C4-2B (cell line): ENCODE measurements around the gene MORC4.

Experiments
- ZFX ChIP-seq: fragments of 450-650 bp; IDR thresholded peaks from 2 replicates; pipeline ENCODE4 v1.6.1; 2017
- TF ChIP-seq, protein P1 (sequence below): fragments of 450-650 bp; conservative IDR thresholded peaks from 2 replicates; pipeline ENCODE4 v1.5.1; 2017; ENCODE audit warnings: mild to moderate bottlenecking

- TF ChIP-seq, protein P1, sequence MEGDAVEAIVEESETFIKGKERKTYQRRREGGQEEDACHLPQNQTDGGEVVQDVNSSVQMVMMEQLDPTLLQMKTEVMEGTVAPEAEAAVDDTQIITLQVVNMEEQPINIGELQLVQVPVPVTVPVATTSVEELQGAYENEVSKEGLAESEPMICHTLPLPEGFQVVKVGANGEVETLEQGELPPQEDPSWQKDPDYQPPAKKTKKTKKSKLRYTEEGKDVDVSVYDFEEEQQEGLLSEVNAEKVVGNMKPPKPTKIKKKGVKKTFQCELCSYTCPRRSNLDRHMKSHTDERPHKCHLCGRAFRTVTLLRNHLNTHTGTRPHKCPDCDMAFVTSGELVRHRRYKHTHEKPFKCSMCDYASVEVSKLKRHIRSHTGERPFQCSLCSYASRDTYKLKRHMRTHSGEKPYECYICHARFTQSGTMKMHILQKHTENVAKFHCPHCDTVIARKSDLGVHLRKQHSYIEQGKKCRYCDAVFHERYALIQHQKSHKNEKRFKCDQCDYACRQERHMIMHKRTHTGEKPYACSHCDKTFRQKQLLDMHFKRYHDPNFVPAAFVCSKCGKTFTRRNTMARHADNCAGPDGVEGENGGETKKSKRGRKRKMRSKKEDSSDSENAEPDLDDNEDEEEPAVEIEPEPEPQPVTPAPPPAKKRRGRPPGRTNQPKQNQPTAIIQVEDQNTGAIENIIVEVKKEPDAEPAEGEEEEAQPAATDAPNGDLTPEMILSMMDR, result no peak
- TF ChIP-seq ZFX, result no peak
Observed at GRCh38 chrX:106973433-106974149, 26.4 kb downstream of the MORC4 start.
